IMR-90 (cell line): ENCODE results near the gene SMLR1.

Source experiments
- BHLHE40 ChIP-seq: fragments of 150-350 bp; IDR thresholded peaks from 2 replicates; pipeline ENCODE4 v1.6.1; 2016; ENCODE audit warnings: mild to moderate bottlenecking, low read depth, low read length
- CEBPB ChIP-seq: IDR thresholded peaks from 2 replicates; pipeline ENCODE4 v1.6.1; 2012; ENCODE audit warnings: low read depth, low read length, improper control_type of control experiment
- CTCF ChIP-seq: conservative IDR thresholded peaks from 2 replicates; pipeline ENCODE4 v1.5.1; 2012; ENCODE audit warnings: mild to moderate bottlenecking, low read depth, low read length, improper control_type of control experiment
- MXI1 ChIP-seq: IDR thresholded peaks from 2 replicates; pipeline ENCODE4 v1.6.1; 2012; ENCODE audit warnings: low read depth, mild to moderate bottlenecking, low read length, moderate library complexity, borderline replicate concordance
- POLR2A ChIP-seq: IDR thresholded peaks from 2 replicates; pipeline ENCODE4 v1.6.1; 2012; ENCODE audit warnings: mild to moderate bottlenecking, low read depth, low read length
- RAD21 ChIP-seq: IDR thresholded peaks from 2 replicates; pipeline ENCODE4 v1.6.1; 2012; ENCODE audit warnings: low read length, improper control_type of control experiment
- RCOR1 ChIP-seq: IDR thresholded peaks from 2 replicates; pipeline ENCODE4 v1.6.1; 2012; ENCODE audit warnings: mild to moderate bottlenecking, low read length, improper control_type of control experiment; ENCODE audit not compliant: insufficient replicate concordance

GRCh38 chr6:130794738-130795137 is 32.5 kb upstream of the SMLR1 start:
- TF ChIP-seq CTCF (no peak), CEBPB (no peak), RAD21 (no peak), MXI1 (no peak), POLR2A (no peak), BHLHE40 (no peak), RCOR1 (no peak)
